HG03565 (cell line): Measurements from ENCODE around the gene WWOX.

Experiments used
- ATAC-seq: cut with Tn5 transposase; IDR thresholded peaks from one replicate; pipeline ENCODE4 v1.9.1; 2021; ENCODE audit warnings: mild to moderate bottlenecking, moderate library complexity; ENCODE audit not compliant: unreplicated experiment

WWOX gene

DNA sequence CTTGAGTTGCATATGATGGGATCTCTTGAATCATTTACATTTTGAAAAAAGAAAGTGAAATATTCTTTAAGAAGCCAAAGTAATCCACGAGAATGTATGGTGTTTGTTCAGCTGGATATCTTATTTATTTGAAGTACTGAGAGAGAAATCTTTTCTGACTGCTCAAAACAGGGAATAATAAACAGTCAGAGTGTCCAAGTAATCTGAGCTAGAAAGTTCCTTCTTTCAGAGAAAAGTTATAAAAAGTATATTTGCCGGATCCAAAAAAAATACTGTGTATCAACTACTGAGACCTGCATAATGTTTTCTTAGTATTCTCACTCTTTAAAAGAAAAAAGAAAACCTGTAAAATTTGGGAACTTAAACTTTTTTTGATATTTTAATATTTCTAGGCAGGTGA is 350.8 kb downstream of the WWOX start:
- ATAC-seq: no peak

DNA sequence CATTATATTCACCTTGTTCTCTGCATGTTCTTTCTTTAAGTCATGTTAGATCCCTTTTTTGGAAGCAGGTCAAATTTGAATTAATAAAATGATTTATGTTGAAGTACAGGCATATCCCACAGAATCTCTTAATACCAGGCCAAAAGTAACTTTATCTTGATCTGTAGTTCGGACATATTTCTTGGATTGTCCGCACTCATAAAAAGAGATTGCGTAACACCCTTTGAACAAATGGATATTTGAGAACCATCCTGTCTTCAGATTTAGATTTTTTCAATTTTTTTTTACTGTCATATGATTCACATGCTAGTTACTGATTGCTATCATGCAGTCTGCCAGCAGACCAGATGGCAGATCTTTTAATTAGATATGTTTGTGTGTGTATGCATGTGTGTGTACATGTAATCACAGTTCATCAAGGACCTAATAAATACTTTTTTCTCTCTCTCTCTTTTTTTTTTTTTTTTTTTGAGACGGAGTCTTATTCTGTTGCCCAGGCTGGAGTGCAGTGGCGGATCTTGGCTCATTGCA is 352.6 kb downstream of the WWOX start:
- no peak for ATAC-seq

DNA sequence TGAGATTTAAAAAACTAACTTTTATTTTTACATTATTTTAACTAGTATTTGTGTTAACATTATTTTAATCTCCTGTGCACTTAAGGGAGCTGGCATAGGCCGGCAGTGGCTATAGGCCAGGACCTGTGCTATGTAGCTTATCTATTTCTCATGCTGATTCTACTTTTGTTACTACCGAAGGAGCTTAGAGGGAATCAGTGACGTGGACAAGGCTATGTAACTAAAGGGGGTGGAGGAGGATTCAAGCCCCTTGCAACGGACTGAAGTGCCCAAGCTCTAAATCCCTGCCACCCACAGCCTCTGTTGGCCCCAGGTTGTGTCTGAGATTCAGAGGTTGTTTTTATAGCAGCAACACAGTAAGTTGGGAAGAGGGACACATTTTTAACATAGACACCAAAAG is 356.4 kb downstream of the WWOX start:
- ATAC-seq: no peak

DNA sequence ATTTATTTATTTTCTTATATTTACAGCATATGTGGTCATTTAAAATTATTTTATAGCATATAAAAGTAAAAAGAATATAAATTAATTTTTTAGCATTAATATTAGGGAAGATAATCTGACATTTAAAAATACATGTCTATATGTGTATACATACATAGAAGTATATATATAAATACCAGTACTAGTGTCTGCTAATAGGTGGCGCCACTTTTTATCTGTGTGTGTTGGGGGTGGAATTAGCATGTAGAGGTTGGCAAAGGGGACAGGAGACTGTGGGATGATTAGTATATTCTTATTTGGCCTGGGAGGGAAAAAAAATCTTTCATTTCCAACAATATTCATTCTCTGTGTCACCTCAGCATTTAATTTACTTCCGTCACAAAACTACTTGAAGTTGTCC is 359.1 kb downstream of the WWOX start:
- ATAC-seq: no peak

DNA sequence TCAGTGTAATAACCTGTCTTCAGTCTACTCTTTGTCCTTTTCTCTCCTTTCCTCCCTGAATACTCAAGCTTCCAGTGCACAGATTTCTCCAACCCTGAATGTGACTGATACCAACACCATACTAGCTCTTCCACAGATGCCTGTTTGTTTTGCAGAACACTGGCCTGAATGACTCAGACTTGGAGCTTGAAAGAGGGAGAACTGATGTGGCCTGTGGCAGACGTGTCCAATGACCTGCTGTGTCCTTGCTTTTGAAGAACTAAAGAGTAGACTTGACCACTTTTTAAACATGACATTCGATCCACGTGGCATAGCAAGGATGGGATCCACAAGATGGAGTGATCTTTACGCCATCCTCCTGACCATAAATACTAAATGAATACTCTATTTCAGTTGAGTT is 361.0 kb downstream of the WWOX start:
- ATAC-seq: no peak

DNA sequence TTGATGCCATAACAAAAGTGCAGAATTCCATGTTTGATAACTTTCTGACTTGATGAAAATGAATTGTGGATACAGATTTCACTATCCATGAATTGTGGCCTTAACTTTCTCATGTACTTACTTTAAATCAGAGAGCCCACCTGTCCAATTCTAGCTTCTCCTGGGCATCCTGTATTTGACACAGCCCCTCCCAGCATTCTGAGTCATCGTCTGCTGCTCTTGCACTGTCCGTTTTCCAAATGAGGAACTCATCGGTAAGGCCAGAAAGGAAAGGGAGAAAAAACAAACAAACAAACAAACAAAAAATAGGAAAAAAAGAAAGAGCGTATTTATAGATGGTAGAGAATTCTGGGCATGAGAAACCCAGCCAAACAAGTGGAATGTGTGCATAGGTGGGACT is 361.6 kb downstream of the WWOX start:
- ATAC-seq: no peak

DNA sequence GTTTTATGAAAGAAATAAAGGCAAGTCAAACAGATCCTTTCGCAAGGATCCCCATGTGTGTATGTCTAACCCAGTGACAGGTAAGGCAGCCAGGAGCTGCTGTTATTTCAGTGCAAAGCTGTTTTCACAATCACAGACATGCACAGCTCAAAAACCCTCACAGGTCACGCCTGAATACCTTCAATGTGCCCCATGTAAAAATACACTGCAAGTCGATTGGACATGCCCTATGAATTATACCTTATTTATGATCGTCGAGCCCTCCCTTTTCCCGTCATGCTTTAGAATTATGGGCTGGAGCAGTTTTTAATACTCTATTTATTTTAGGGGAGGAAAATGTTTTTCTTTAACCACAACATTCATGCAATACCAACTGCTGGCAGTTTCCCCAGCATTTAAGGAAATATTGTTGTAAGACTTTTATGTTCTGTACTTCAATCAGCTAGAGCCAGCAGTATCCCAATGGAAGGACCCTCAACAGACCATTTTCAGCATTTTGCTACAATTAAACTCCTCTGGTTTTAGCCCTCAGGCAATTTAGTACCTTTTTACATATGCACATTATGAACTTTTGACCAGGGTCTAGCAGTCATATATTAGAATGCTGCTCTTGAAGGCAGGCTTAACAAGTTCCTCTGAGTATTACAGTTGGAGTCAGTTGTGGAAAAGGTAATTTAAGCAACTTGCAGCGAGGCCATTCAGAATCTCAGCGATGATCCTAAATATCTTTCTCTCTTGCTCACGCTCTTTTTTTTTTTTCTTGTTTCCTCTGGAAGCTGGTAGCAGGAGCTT is 362.2 kb downstream of the WWOX start:
- ATAC-seq: no peak

DNA sequence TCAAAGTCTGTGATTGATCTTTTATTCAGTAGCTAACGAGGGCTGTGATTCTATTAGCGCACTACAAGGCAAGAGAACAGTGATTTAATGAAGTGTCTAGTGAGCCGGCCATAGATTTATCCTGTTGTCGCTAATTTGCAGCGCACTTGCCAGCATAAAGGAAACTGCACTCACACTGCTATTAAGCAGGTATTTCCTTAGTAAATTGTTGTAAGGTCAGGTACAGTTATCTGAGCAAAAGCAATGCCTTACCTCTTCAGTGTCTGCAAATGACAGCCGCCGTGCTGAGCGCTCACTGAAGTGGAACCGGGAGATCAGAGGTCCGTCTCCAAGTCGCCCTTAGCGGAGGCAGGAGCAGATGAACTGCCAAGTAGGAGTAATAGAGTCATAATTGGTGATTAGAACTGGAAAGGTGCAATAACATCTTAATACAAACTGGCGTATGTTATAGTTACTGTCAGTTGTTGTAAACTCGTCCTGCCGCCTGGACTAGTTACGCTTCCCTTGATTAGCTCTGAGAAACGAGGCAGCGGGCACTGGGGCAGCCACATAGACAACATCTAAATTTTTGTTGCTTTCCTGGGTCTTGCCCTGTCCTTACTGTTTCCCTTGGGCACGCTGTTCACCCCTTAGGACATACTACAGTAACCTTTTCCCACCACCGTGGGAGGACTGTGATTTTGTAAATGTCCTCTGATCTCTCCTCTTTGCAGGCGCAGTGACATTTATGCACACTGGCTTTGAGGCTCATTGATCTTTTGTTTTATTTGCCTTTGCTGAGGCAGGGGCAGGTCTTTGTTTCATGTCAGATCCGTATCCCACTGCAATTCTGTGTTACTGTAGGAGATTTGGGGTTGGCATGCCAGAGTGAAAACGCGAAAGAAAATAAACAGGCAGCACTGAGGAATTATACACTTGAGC is 363.1 kb downstream of the WWOX start:
- no peak for ATAC-seq

DNA sequence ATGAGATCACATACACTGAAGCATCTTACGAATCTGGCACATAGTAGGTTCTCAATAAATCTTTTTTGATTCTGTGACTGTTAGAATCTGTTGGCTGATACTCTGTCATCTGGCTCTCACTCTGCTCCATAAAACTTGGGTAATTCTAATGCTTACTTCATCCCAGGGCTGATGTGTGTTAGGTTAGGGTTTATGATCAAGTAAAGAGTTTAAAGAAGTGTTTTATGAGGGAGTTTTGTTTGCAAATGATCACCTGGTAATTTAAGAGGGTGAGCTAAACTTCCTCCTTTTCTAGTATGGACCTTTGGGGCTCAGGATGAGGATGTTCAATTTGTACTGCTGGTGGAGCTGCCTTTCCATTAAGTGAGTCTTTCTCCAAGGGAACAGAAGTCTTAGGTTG is 364.1 kb downstream of the WWOX start:
- no peak for ATAC-seq

DNA sequence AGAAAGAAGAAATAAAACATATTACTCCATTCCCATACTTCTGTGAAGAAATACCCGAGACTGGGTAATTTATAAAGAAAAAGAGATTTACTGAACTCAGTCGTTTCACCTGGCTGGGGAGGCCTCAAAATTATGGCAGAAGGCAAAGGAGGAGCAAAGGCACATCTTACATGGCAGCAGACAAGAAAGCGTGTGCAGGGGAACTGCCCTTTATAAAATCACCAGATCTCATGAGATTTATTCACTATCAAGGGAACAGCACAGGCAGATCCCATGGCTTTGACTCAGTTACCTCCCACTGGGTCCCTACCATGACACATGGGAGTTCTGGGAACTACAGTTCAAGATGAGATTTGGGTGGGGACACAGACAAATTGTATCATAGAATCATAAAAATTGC is 365.4 kb downstream of the WWOX start:
- no peak for ATAC-seq

DNA sequence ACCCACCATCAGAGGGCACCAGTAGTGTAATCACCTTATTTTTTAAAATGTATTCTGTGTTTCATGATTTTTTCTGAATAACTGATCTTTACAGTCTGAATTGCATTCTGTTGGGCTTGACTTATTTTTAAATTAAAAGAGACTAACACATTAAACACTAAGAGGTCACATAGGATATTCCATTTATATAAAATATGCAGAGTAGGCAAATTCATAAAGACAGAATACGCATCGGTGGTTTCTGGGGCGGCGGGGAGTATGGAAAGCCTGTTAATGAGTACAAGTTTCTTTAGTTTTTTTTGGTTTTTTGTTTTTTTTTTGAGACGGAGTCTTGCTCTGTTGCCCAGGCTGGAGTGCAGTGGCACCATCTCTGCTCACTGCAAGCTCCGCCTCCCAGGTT is 366.3 kb downstream of the WWOX start:
- ATAC-seq: no peak

DNA sequence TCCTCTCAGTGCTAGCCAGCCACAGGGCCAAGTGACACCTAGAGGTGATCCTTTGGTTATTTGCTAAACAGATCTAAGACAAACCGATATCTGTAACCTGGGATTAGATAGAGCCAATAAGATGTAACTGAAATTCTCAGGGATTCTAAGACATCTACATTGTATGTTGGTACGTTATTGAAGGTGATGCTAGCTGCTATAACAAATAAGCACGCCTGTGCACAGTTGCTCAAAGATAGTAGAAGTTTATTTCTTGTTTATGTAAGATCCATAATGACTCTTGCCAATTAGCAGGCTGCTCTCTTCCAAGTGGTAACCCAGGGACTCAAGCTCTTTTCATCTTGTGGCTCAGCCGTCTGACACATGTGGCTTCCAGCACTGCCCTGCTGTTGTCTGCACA is 370.3 kb downstream of the WWOX start:
- no peak for ATAC-seq

DNA sequence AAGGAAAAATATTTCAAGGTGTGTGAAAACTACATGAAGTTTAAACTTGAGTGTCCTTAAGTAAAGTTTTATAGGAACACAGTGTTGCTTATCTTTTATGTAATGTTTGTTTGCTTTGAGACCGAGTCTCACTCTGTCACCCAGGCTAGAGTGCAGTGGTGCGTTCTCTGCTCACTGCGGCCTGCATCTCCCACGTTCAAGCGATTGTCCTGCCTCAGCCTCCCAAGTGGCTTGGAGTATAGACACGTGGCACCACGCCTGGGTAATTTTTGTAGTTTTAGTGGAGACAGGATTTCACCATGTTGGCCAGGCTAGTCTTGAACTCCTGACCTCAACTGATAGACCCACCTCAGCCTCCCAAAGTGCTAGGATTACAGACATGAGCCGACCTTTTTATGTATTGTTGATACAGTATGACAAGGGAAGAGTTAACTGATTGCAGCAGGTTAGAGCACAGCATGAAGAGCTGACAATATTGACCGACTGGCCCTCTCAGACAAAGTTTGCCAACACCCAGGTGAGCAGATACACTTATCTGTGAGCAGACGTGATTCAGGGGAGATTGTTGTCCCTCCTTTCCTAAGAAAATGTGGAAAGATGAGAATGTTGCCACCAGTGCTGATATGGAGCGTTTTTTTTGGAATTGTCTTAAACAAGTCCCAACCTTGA is 373.7 kb downstream of the WWOX start:
- no peak for ATAC-seq

DNA sequence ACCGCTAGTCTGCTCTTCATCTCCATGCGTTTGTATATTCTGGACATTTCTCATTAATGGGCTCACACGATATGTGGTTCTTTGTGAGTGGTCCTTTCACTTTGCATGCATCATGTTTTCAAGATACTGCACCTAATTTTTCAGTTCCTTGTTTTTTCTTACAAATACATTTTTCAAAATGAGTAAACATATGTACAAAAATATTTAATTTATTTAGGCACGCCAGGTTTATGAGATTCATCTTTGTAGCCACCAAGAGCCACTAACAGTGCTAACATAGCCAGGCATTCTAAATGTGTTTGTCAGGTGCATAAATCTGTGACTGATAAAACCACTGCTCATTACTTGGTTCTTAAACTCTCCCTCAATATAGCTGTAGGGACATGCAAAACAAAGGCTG is 375.3 kb downstream of the WWOX start:
- peak; percentile 76 for ATAC-seq

DNA sequence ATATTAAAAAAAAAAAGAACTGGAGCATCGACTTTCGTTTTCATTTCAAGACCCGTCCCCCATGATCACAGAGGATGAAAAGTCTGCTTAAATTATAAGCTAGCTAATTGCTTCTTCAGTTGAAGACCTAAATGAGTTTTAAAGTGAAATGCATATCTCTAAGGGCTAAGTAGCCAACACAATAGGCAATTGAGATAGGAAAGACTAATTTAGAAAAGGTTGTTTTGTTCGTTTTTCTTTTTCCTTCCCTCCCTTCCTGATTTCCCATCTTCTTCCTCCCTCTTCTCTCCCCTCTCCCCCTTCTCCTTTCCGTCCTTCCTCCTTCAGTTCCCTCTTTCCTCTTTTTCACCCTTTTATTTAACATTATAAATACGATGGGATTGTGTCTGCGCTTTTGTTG is 377.2 kb downstream of the WWOX start:
- ATAC-seq: no peak

DNA sequence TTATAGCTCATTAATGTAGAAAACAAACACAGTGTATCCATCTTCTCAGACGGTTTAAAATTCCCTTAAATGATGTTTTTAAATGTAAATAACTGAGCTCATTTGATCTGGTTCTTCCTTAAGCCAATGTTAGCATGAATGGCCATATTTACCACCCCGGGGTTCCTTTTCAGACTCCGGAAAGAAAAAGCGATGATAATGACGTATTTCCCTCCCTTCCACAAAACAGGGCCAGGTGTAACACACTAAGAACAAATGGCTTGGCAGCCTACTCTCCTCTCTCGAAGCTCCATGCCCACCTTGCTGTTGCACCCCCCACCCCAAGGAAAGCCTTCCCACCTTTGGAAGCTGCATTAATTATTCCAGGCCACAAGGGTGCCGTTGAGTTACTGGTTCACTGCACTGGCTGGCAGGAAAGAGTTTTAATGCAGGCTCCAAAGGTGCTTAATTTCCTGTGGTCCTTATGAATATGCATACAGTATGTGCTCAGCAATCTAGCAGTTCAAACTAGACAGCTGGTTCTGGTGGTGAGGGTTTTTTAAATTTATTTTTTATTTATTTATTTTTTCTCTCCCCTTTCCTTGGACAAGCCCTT is 378.9 kb downstream of the WWOX start:
- ATAC-seq: no peak

DNA sequence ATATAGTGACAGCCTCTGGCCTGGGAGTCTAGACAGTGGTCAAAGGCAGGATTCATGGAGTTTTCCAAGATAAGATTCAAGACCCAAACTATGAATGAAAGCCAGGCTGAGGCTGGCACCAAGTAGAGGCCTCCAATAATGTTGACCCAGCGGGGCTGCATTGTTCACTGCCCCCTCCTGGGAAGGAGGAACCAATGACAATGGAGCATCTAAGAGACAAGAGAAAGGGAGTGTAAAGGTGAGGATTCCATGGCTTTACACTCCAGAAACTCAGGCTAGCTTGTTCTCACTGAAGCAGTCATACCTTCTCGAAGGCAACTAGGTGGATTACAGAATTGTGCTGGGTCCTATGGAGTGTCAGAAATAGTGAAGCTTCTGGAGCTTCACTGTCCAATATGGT is 380.3 kb downstream of the WWOX start:
- no peak for ATAC-seq

DNA sequence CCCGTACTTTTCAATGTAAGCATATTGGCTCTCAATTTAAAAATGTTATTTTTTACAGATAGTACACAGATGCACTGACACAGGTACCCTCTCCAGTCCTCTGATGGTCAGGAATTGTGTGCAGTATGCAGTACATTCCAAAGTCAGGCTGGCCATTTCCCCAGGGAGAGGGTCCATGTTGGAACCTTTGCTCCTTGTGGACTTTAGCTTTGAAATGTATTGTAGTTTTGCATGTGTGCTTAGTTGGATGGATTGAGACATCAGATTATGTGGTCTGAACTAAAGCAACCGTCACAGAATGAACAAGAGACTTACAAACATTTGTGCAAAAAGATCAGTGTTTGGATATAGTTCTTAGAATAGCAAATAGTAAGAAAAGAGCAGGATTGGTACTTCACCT is 381.1 kb downstream of the WWOX start:
- ATAC-seq: no peak

DNA sequence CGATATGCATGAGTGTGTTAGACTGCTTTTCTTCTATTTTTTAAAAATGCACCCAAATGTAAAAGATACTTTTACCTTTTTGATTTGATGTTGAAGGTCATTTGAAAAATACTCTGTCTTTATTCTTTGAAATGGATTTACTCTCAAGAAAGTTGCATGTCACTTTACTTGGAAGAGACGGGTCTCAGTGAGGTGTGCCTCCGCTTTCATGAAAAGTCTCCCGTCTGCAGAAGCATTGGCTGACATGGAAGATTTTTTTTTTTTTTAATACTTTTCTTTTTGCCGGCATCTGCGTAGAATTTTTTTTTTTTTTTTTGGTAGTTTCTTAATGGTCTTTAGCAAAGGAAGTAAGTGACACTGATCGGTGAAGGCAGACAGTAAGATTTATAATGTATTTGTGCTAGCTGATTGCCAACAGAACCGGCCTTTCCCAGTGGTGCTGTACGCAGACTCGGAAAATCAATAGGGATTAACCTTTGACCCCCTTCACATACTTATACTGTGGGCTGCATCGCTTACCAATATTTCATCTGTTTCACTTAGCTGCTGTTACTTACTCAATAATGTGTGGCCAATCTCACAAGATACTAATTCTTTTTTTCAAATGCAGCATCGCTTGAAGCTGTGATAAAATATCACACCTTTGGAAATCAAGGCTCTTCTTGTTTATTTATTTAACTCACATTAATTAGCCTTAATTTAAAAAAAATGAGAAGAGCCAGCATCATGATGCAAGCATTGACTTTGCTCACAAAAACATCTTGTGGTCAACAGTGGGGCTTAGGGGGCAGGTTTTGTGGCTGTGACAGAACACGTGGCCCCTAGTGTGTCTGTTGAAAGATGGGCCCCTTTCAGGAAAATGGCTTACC is 383.9 kb downstream of the WWOX start:
- no peak for ATAC-seq

DNA sequence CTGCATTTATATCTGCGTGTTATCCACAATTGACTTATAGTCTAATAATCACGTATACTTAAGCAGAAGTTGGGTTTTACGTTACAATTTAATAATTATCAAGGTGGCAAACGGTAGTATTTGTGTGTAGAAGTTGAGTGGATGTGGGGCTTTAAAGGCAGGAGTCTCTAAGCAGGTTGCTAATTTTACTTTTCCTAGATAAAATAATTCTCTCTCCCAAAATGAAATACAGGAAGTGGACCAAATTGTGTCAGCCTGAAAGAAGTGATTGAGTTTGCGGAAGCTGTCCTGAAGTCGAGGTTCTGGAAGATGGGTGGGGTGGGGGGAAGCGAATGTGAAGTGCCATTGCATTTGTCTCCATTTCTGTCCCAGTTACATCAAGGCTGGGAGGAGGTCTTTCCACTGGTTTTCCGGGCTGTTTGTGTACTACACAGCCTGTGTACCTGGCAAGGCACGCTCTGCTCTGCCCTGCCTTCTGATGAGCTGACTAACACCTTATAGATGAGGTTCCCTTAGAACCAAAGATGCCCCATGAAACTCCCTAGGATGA is 385.1 kb downstream of the WWOX start:
- no peak for ATAC-seq
